K562 (cell line): Measurements from ENCODE around the gene VWA2. TPM values are rescaled to one million over a fixed set of nuclear protein-coding genes. Genes with fewer than 3 reads are reported as not detected.

ENCODE experiments used
- ATAC-seq: fragments of 200-7000 bp; cut with Tn5 transposase; 3 replicates; pipeline ENCODE4 v1.9.1; 2020; ENCODE audit warnings: moderate library complexity
- BruUV-seq: library from RNA; stranded (reverse); fragments of 400-500 nt; replicated peaks from 2 replicates; lab custom pipeline; 2021; lab: Mats Ljungman, UMichigan
- CTCF ChIA-PET: fragments of 300-600 bp; formaldehyde crosslinking; extraction: SDS; loops from one replicate; lab custom pipeline; 2021; ENCODE audit warnings: low intra/inter-chr PET ratio; lab: Yijun Ruan, JAX
- POLR2A ChIA-PET: fragments of 300-600, 350-650 bp; sonication (Branson Sonifier 250); formaldehyde crosslinking; extraction: SDS; loops from one replicate; lab custom pipeline; 2021; ENCODE audit warnings: antibody characterized with exemption, inconsistent platforms; lab: Yijun Ruan, JAX
- DNase-seq, 4 experiments: peaks; one replicate each; pipeline versions ENCODE4 v3.0.0 to v3.0.0-alpha.2; 2011 to 2018; ENCODE audit warnings: low spot score in 3 of 4, mixed read lengths in 3 of 4; ENCODE audit errors: extremely low read depth in 1 of 4
- FAIRE-seq: peaks from 2 replicates; lab custom pipeline; 2011; peaks lifted over from hg19 to GRCh38; lab: Jason Lieb, UNC
- H2AFZ ChIP-seq: 2 replicates; pipeline ENCODE4 v1.6.0; 2011; ENCODE audit warnings: low read depth, low read length, control low read depth, inconsistent platforms
- H3K27ac ChIP-seq: fragments of 200-600 bp; 3 replicates; pipeline ENCODE4 v1.8.0; 2011; ENCODE audit warnings: low read depth, mild to moderate bottlenecking, control low read depth, inconsistent platforms, low read length, moderate library complexity, mixed read lengths; ENCODE audit errors: extremely low read depth
- H3K27me3 ChIP-seq, 2 experiments: fragments of 300-600 bp in 1 of 2; 2 replicates in 1 of 2; 3 replicates in 1 of 2; pipeline versions ENCODE4 v1.6.0 to v1.8.0; 2011; ENCODE audit warnings: inconsistent platforms in 2 of 2, low read length in 2 of 2, mild to moderate bottlenecking in 1 of 2, mixed read lengths in 1 of 2, moderate library complexity in 1 of 2; ENCODE audit not compliant: control insufficient read depth in 2 of 2, insufficient read depth in 2 of 2
- H3K36me3 ChIP-seq: fragments of 300-600 bp; 3 replicates; pipeline ENCODE4 v1.8.0; 2011; ENCODE audit warnings: mild to moderate bottlenecking, low read length, inconsistent platforms; ENCODE audit not compliant: control insufficient read depth, insufficient read depth
- H3K4me1 ChIP-seq, 2 experiments: fragments of 200-600 bp in 1 of 2; replicated peaks in 1 of 2; 2 replicates in 1 of 2; 3 replicates in 1 of 2; pipeline versions ENCODE4 v1.5.1 to v1.8.0; 2011; ENCODE audit warnings: inconsistent platforms in 2 of 2, low read length in 2 of 2, mild to moderate bottlenecking in 1 of 2, mixed read lengths in 1 of 2, moderate library complexity in 1 of 2; ENCODE audit not compliant: control insufficient read depth in 2 of 2, insufficient read depth in 2 of 2
- H3K4me2 ChIP-seq: 2 replicates; pipeline ENCODE4 v1.6.1; 2011; ENCODE audit warnings: low read length, control low read depth, inconsistent platforms, mixed read lengths; ENCODE audit not compliant: insufficient read depth
- H3K4me3 ChIP-seq: fragments of 200-600 bp; sonication (generic), shearing (Covaris generic); 2 replicates; pipeline ENCODE4 v1.5.1; 2016; ENCODE audit warnings: control low read depth, inconsistent platforms
- H3K79me2 ChIP-seq: fragments of 200-600 bp; 3 replicates; pipeline ENCODE4 v1.8.0; 2011; ENCODE audit warnings: low read length, inconsistent platforms; ENCODE audit not compliant: control insufficient read depth, insufficient read depth
- H3K9ac ChIP-seq, 2 experiments: 2 replicates each; pipeline versions ENCODE4 v1.6.0 to v1.6.1; 2011; ENCODE audit warnings: low read depth in 2 of 2, low read length in 2 of 2, control low read depth in 1 of 2, inconsistent platforms in 1 of 2, mild to moderate bottlenecking in 1 of 2, mixed read lengths in 1 of 2; ENCODE audit not compliant: insufficient read depth in 1 of 2
- H3K9me1 ChIP-seq: one replicate; pipeline ENCODE4 v1.6.0; 2011; ENCODE audit warnings: inconsistent platforms, mild to moderate bottlenecking, low read length, moderate library complexity; ENCODE audit not compliant: control insufficient read depth, insufficient read depth
- H3K9me3 ChIP-seq: replicated peaks from 2 replicates; pipeline ENCODE4 v1.5.1; 2011; ENCODE audit warnings: low read depth, low read length, inconsistent platforms; ENCODE audit not compliant: control insufficient read depth, insufficient read depth
- H4K20me1 ChIP-seq: replicated peaks from 2 replicates; pipeline ENCODE4 v1.6.1; 2011; ENCODE audit warnings: low read length, inconsistent platforms, mixed read lengths; ENCODE audit not compliant: control insufficient read depth, insufficient read depth
- ARHGAP35 ChIP-seq: fragments of 450-650 bp; IDR thresholded peaks from 2 replicates; pipeline ENCODE4 v1.6.1; 2018; ENCODE audit not compliant: partially characterized antibody
- ARID3A ChIP-seq: IDR thresholded peaks from 2 replicates; pipeline ENCODE4 v1.6.1; 2012; ENCODE audit warnings: low read depth, low read length, improper control_type of control experiment, borderline replicate concordance
- BRF2 ChIP-seq: IDR thresholded peaks from 3 replicates; pipeline ENCODE4 v1.6.1; 2011; ENCODE audit warnings: borderline replicate concordance, mild to moderate bottlenecking; ENCODE audit not compliant: insufficient read length, insufficient read depth
- CREB5 ChIP-seq: fragments of 250-450 bp; sonication (Bioruptor Pico); IDR thresholded peaks from 2 replicates; pipeline ENCODE4 v1.5.0; 2020; ENCODE audit warnings: mild to moderate bottlenecking
- E2F5 ChIP-seq: sonication (generic); formaldehyde crosslinking; IDR thresholded peaks from 2 replicates; pipeline ENCODE4 v1.8.0; 2022; ENCODE audit warnings: mild to moderate bottlenecking, missing genetic modification reagents
- KAT7 ChIP-seq: sonication (generic); formaldehyde crosslinking; IDR thresholded peaks from 2 replicates; pipeline ENCODE4 v1.8.0; 2022; ENCODE audit warnings: missing genetic modification reagents, mild to moderate bottlenecking, borderline replicate concordance
- MXI1 ChIP-seq: IDR thresholded peaks from 2 replicates; pipeline ENCODE4 v1.6.1; 2011; ENCODE audit warnings: low read depth, mild to moderate bottlenecking, improper control_type of control experiment, low read length
- SAP30 ChIP-seq: fragments of 200-600 bp; sonication (generic); IDR thresholded peaks from 2 replicates; pipeline ENCODE4 v1.6.1; 2012; ENCODE audit warnings: borderline replicate concordance, low read depth, mild to moderate bottlenecking, moderate library complexity, low read length, control low read depth, inconsistent platforms; ENCODE audit not compliant: insufficient read depth, poor library complexity, severe bottlenecking
- SLC30A9 ChIP-seq: fragments of 250-450 bp; sonication (Bioruptor Pico); IDR thresholded peaks from 2 replicates; pipeline ENCODE4 v1.8.0; 2022; ENCODE audit warnings: mild to moderate bottlenecking, moderate library complexity
- SMAD2 ChIP-seq: fragments of 150-350 bp; IDR thresholded peaks from 2 replicates; pipeline ENCODE4 v1.6.1; 2014; ENCODE audit warnings: low read depth, mild to moderate bottlenecking, low read length
- SUPT5H ChIP-seq: fragments of 450-650 bp; IDR thresholded peaks from 2 replicates; pipeline ENCODE4 v1.6.1; 2016
- ZBTB26 ChIP-seq: fragments of 450-650 bp; formaldehyde crosslinking; IDR thresholded peaks from 2 replicates; pipeline ENCODE4 v1.4.0; 2022; ENCODE audit warnings: missing genetic modification characterization
- ZNF23 ChIP-seq: fragments of 250-450 bp; sonication (Bioruptor Pico); IDR thresholded peaks from 2 replicates; pipeline ENCODE4 v1.4.0; 2020; ENCODE audit warnings: mild to moderate bottlenecking
- ZNF449 ChIP-seq: fragments of 250-450 bp; sonication (Bioruptor Pico); IDR thresholded peaks from 2 replicates; pipeline ENCODE4 v1.8.0; 2022; ENCODE audit warnings: moderate library complexity, mild to moderate bottlenecking, inconsistent platforms
- WGBS: fragments of 100-300 bp; shearing (Covaris generic); methylation state at CpG from one replicate; pipeline ENCODE4 v1.1.6; 2016; ENCODE audit warnings: low coverage, mixed read lengths; ENCODE audit not compliant: insufficient coverage; ENCODE audit errors: missing lambda C conversion rate; 5-methylcytosine and 5-hydroxymethylcytosine counted together
- in situ Hi-C: fragments of 300-500 bp; cut with MboI; formaldehyde crosslinking; loops from 4 replicates; pipeline ENCODE4 v1.15.0; 2018; ENCODE audit warnings: inconsistent platforms, mixed read lengths
- intact Hi-C: fragments of 100-400 bp; cut with micrococcal nuclease; formaldehyde crosslinking; loops from 2 replicates; pipeline ENCODE4 v1.14.2; 2022
- polyA plus RNA-seq, 8 experiments: library from polyadenylated mRNA; depleted of rRNA in 4 of 8; stranded (reverse) in 5 of 8; unstranded in 3 of 8; fragments of >200 nt; fragmentation: Nextera tagmentation in 2 of 8; fragmentation: Illumina TruSeq in 1 of 8; extraction: Ambion mirVana in 2 of 8; extraction: Trizol in 1 of 8; gene quantifications; 2 replicates each; pipeline versions ENCODE4 v1.2.1 to v1.2.3, GENCODE V29; 2011 to 2014; ENCODE audit warnings: inconsistent platforms in 1 of 8, missing spikeins in 1 of 8
- total RNA-seq, 7 experiments: library from RNA; depleted of rRNA in 6 of 7; stranded (reverse); fragments of >200 nt in 6 of 7; fragmentation: Illumina TruSeq in 2 of 7; extraction: Trizol in 2 of 7; gene quantifications; 2 replicates each; pipeline versions ENCODE4 v1.2.1 to v1.2.3, GENCODE V29; 2011 to 2021; ENCODE audit warnings: low replicate concordance in 1 of 7

VWA2 gene
- total and polyA plus RNA-seq, 9 of the 15 experiments (the other 6 are each of a cell fraction or from before 2014, with no cell fraction given) = not detected

GRCh38 chr10:114252092-114252491, 13.0 kb downstream of the VWA2 start:
- no peak for DNase-seq
- WGBS = 0% methylated on average over 5 of the region's 5 CpGs
- H4K20me1 ChIP-seq = no peaks in the 10 kb centered on the region
- TF ChIP-seq CREB5 (CRISPR knock-in tag) (no peak), ARHGAP35 (no peak), SAP30 (no peak), SMAD2 (no peak), ZNF23 (CRISPR knock-in tag) (no peak), ZNF449 (CRISPR knock-in tag) (no peak), ZBTB26 (CRISPR knock-in tag) (no peak), E2F5 (CRISPR knock-in tag) (no peak), SUPT5H (no peak), SLC30A9 (CRISPR knock-in tag) (no peak), ARID3A (no peak), KAT7 (no peak), BRF2 (no peak), MXI1 (no peak)

More at GRCh38 chr10:114252092-114252491, 13.0 kb downstream of the VWA2 start:
- no peak for ATAC-seq
- Histone ChIP-seq H3K27ac (no peak overlapping the region), H3K79me2 (no peaks in the 10 kb centered on the region), H3K4me3 (no peak overlapping the region), H2AFZ (no peak overlapping the region), H3K36me3 (no peaks in the 10 kb centered on the region), H3K27me3 (no peaks in the 10 kb centered on the region), H3K9me1 (no peaks in the 10 kb centered on the region), H3K4me2 (no peak overlapping the region), H3K9me3 (no peaks in the 10 kb centered on the region), H3K4me1 (no peaks in the 10 kb centered on the region), H3K9ac (no peak overlapping the region)
- ChIA-PET POLR2A (interaction anchor here (0.9 kb wide), 1 partner anchor 157 kb away, joined by 3 read pairs; no protein-coding TSS in a partner anchor), CTCF (no interaction called here)
- FAIRE-seq = no peak
- no TSS peak for BruUV-seq
- intact Hi-C loops (no loop called here), in situ Hi-C loops (no loop called here)
